K562 (cell line): Measurements from ENCODE around the gene CHAT. TPM values are rescaled to one million over a fixed set of nuclear protein-coding genes. Genes with fewer than 3 reads are reported as not detected.

Source experiments
- ATAC-seq: fragments of 200-7000 bp; cut with Tn5 transposase; 3 replicates; pipeline ENCODE4 v1.9.1; 2020; ENCODE audit warnings: moderate library complexity
- BruUV-seq: library from RNA; stranded (reverse); fragments of 400-500 nt; replicated peaks from 2 replicates; lab custom pipeline; 2021; lab: Mats Ljungman, UMichigan
- CTCF ChIA-PET: fragments of 300-600 bp; formaldehyde crosslinking; extraction: SDS; loops from one replicate; lab custom pipeline; 2021; ENCODE audit warnings: low intra/inter-chr PET ratio; lab: Yijun Ruan, JAX
- POLR2A ChIA-PET: fragments of 300-600, 350-650 bp; sonication (Branson Sonifier 250); formaldehyde crosslinking; extraction: SDS; loops from one replicate; lab custom pipeline; 2021; ENCODE audit warnings: antibody characterized with exemption, inconsistent platforms; lab: Yijun Ruan, JAX
- DNase-seq, 4 experiments: peaks; one replicate each; pipeline versions ENCODE4 v3.0.0 to v3.0.0-alpha.2; 2011 to 2018; ENCODE audit warnings: low spot score in 3 of 4, mixed read lengths in 3 of 4; ENCODE audit errors: extremely low read depth in 1 of 4
- FAIRE-seq: peaks from 2 replicates; lab custom pipeline; 2011; peaks lifted over from hg19 to GRCh38; lab: Jason Lieb, UNC
- H2AFZ ChIP-seq: 2 replicates; pipeline ENCODE4 v1.6.0; 2011; ENCODE audit warnings: low read depth, low read length, control low read depth, inconsistent platforms
- H3K27ac ChIP-seq: fragments of 200-600 bp; 3 replicates; pipeline ENCODE4 v1.8.0; 2011; ENCODE audit warnings: low read depth, mild to moderate bottlenecking, control low read depth, inconsistent platforms, low read length, moderate library complexity, mixed read lengths; ENCODE audit errors: extremely low read depth
- H3K27me3 ChIP-seq, 2 experiments: fragments of 300-600 bp in 1 of 2; 2 replicates in 1 of 2; 3 replicates in 1 of 2; pipeline versions ENCODE4 v1.6.0 to v1.8.0; 2011; ENCODE audit warnings: inconsistent platforms in 2 of 2, low read length in 2 of 2, mild to moderate bottlenecking in 1 of 2, mixed read lengths in 1 of 2, moderate library complexity in 1 of 2; ENCODE audit not compliant: control insufficient read depth in 2 of 2, insufficient read depth in 2 of 2
- H3K36me3 ChIP-seq: fragments of 300-600 bp; 3 replicates; pipeline ENCODE4 v1.8.0; 2011; ENCODE audit warnings: mild to moderate bottlenecking, low read length, inconsistent platforms; ENCODE audit not compliant: control insufficient read depth, insufficient read depth
- H3K4me1 ChIP-seq, 2 experiments: fragments of 200-600 bp in 1 of 2; replicated peaks in 1 of 2; 2 replicates in 1 of 2; 3 replicates in 1 of 2; pipeline versions ENCODE4 v1.5.1 to v1.8.0; 2011; ENCODE audit warnings: inconsistent platforms in 2 of 2, low read length in 2 of 2, mild to moderate bottlenecking in 1 of 2, mixed read lengths in 1 of 2, moderate library complexity in 1 of 2; ENCODE audit not compliant: control insufficient read depth in 2 of 2, insufficient read depth in 2 of 2
- H3K4me2 ChIP-seq: 2 replicates; pipeline ENCODE4 v1.6.1; 2011; ENCODE audit warnings: low read length, control low read depth, inconsistent platforms, mixed read lengths; ENCODE audit not compliant: insufficient read depth
- H3K4me3 ChIP-seq: fragments of 200-600 bp; sonication (generic), shearing (Covaris generic); 2 replicates; pipeline ENCODE4 v1.5.1; 2016; ENCODE audit warnings: control low read depth, inconsistent platforms
- H3K79me2 ChIP-seq: fragments of 200-600 bp; 3 replicates; pipeline ENCODE4 v1.8.0; 2011; ENCODE audit warnings: low read length, inconsistent platforms; ENCODE audit not compliant: control insufficient read depth, insufficient read depth
- H3K9ac ChIP-seq, 2 experiments: 2 replicates each; pipeline versions ENCODE4 v1.6.0 to v1.6.1; 2011; ENCODE audit warnings: low read depth in 2 of 2, low read length in 2 of 2, control low read depth in 1 of 2, inconsistent platforms in 1 of 2, mild to moderate bottlenecking in 1 of 2, mixed read lengths in 1 of 2; ENCODE audit not compliant: insufficient read depth in 1 of 2
- H3K9me1 ChIP-seq: one replicate; pipeline ENCODE4 v1.6.0; 2011; ENCODE audit warnings: inconsistent platforms, mild to moderate bottlenecking, low read length, moderate library complexity; ENCODE audit not compliant: control insufficient read depth, insufficient read depth
- H3K9me3 ChIP-seq: replicated peaks from 2 replicates; pipeline ENCODE4 v1.5.1; 2011; ENCODE audit warnings: low read depth, low read length, inconsistent platforms; ENCODE audit not compliant: control insufficient read depth, insufficient read depth
- H4K20me1 ChIP-seq: replicated peaks from 2 replicates; pipeline ENCODE4 v1.6.1; 2011; ENCODE audit warnings: low read length, inconsistent platforms, mixed read lengths; ENCODE audit not compliant: control insufficient read depth, insufficient read depth
- CBFA2T2 ChIP-seq: fragments of 450-650 bp; conservative IDR thresholded peaks from 2 replicates; pipeline ENCODE4 v1.6.1; 2017; ENCODE audit warnings: mild to moderate bottlenecking
- CBX3 ChIP-seq, 2 experiments: IDR thresholded peaks; 1 replicate in 1 of 2; 2 replicates in 1 of 2; pipeline ENCODE4 v1.6.1; 2012; ENCODE audit warnings: inconsistent platforms in 2 of 2, low read length in 2 of 2, borderline replicate concordance in 1 of 2, control low read depth in 1 of 2
- FOXA1 ChIP-seq: fragments of 450-650 bp; IDR thresholded peaks from 2 replicates; pipeline ENCODE4 v1.6.1; 2016; ENCODE audit warnings: mild to moderate bottlenecking, borderline replicate concordance
- MEF2D ChIP-seq: conservative IDR thresholded peaks from 2 replicates; pipeline ENCODE4 v1.6.1; 2016; ENCODE audit warnings: low read depth, missing genetic modification characterization, missing compliant biosample characterization
- MNT ChIP-seq, 2 experiments: fragments of 450-650 bp; conservative IDR thresholded peaks; 2 replicates each; pipeline ENCODE4 v1.6.1; 2017; ENCODE audit warnings: mild to moderate bottlenecking in 2 of 2, moderate library complexity in 2 of 2
- MXD1 ChIP-seq: fragments of 250-450 bp; sonication (Bioruptor Pico); IDR thresholded peaks from 2 replicates; pipeline ENCODE4 v1.8.0; 2021; ENCODE audit warnings: borderline replicate concordance, mild to moderate bottlenecking, moderate library complexity; ENCODE audit not compliant: poor library complexity, severe bottlenecking
- MXI1 ChIP-seq: IDR thresholded peaks from 2 replicates; pipeline ENCODE4 v1.6.1; 2011; ENCODE audit warnings: low read depth, mild to moderate bottlenecking, improper control_type of control experiment, low read length
- NCOA2 ChIP-seq, 2 experiments: fragments of 450-650 bp; IDR thresholded peaks; 2 replicates each; pipeline ENCODE4 v1.6.1; 2018; ENCODE audit warnings: mild to moderate bottlenecking in 2 of 2, moderate library complexity in 1 of 2; ENCODE audit not compliant: partially characterized antibody in 2 of 2
- RBBP5 ChIP-seq: fragments of 200-600 bp; sonication (generic); IDR thresholded peaks from 2 replicates; pipeline ENCODE4 v1.6.1; 2012; ENCODE audit warnings: borderline replicate concordance, mild to moderate bottlenecking, low read length, control low read depth, inconsistent platforms; ENCODE audit not compliant: insufficient read depth, poor library complexity, severe bottlenecking
- SMAD4 ChIP-seq: fragments of 250-450 bp; sonication (Bioruptor Pico); conservative IDR thresholded peaks from 2 replicates; pipeline ENCODE4 v1.8.0; 2021; ENCODE audit warnings: inconsistent platforms, mild to moderate bottlenecking, moderate library complexity
- SOX6 ChIP-seq: fragments of 450-650 bp; IDR thresholded peaks from 2 replicates; pipeline ENCODE4 v1.6.1; 2014; ENCODE audit warnings: mild to moderate bottlenecking
- TAF9B ChIP-seq: fragments of 450-650 bp; IDR thresholded peaks from 2 replicates; pipeline ENCODE4 v1.6.1; 2018; ENCODE audit warnings: mild to moderate bottlenecking; ENCODE audit not compliant: partially characterized antibody
- TFAP4 ChIP-seq: sonication (generic); formaldehyde crosslinking; IDR thresholded peaks from 2 replicates; pipeline ENCODE4 v1.8.0; 2022; ENCODE audit warnings: missing genetic modification reagents, mild to moderate bottlenecking, moderate library complexity, borderline replicate concordance
- XRCC4 ChIP-seq: IDR thresholded peaks from one replicate; pipeline ENCODE4 v1.6.1; 2011; ENCODE audit not compliant: insufficient read depth, insufficient read length; ENCODE audit errors: extremely low read depth
- ZNF146 ChIP-seq: IDR thresholded peaks from one replicate; pipeline ENCODE4 v1.6.1; 2018; ENCODE audit warnings: missing compliant biosample characterization; ENCODE audit not compliant: unreplicated experiment
- ZSCAN29 ChIP-seq: fragments of 450-650 bp; IDR thresholded peaks from 2 replicates; pipeline ENCODE4 v1.6.1; 2017
- WGBS: fragments of 100-300 bp; shearing (Covaris generic); methylation state at CpG from one replicate; pipeline ENCODE4 v1.1.6; 2016; ENCODE audit warnings: low coverage, mixed read lengths; ENCODE audit not compliant: insufficient coverage; ENCODE audit errors: missing lambda C conversion rate; 5-methylcytosine and 5-hydroxymethylcytosine counted together
- in situ Hi-C: fragments of 300-500 bp; cut with MboI; formaldehyde crosslinking; loops from 4 replicates; pipeline ENCODE4 v1.15.0; 2018; ENCODE audit warnings: inconsistent platforms, mixed read lengths
- intact Hi-C: fragments of 100-400 bp; cut with micrococcal nuclease; formaldehyde crosslinking; loops from 2 replicates; pipeline ENCODE4 v1.14.2; 2022
- polyA plus RNA-seq, 8 experiments: library from polyadenylated mRNA; depleted of rRNA in 4 of 8; stranded (reverse) in 5 of 8; unstranded in 3 of 8; fragments of >200 nt; fragmentation: Nextera tagmentation in 2 of 8; fragmentation: Illumina TruSeq in 1 of 8; extraction: Ambion mirVana in 2 of 8; extraction: Trizol in 1 of 8; gene quantifications; 2 replicates each; pipeline versions ENCODE4 v1.2.1 to v1.2.3, GENCODE V29; 2011 to 2014; ENCODE audit warnings: inconsistent platforms in 1 of 8, missing spikeins in 1 of 8
- total RNA-seq, 7 experiments: library from RNA; depleted of rRNA in 6 of 7; stranded (reverse); fragments of >200 nt in 6 of 7; fragmentation: Illumina TruSeq in 2 of 7; extraction: Trizol in 2 of 7; gene quantifications; 2 replicates each; pipeline versions ENCODE4 v1.2.1 to v1.2.3, GENCODE V29; 2011 to 2021; ENCODE audit warnings: low replicate concordance in 1 of 7

CHAT gene
- total and polyA plus RNA-seq, 9 of the 15 experiments (the other 6 are each of a cell fraction or from before 2014, with no cell fraction given) = not detected

- POLR2A ChIA-PET = no interaction called here
- BruUV-seq = no TSS peak
- H3K4me3 ChIP-seq = no peak overlapping the region
- no peak overlapping the region for H3K9ac ChIP-seq
- no peaks in the 10 kb centered on the region for H3K79me2 ChIP-seq
- FAIRE-seq (no peak), DNase-seq (no peak), ATAC-seq (no peak)
- H3K27ac ChIP-seq = no peak overlapping the region
- intact Hi-C loops = no loop called here
- no peak overlapping the region for H2AFZ ChIP-seq
- H3K27me3 ChIP-seq = peaks cover 9 to 53% of the 10 kb centered on the region in 2 experiments
- 0% methylated on average over 5 of the region's 5 CpGs for WGBS
- peaks cover 0 to 1% of the 10 kb centered on the region in 2 experiments; a peak in 1 of 5 replicates for H3K4me1 ChIP-seq
- no peak overlapping the region for H3K4me2 ChIP-seq
- CTCF ChIA-PET = no interaction called here
- H4K20me1 ChIP-seq = peaks cover 6% of the 10 kb centered on the region; the same call in 1 of the 2 replicates
- H3K36me3 ChIP-seq = no peaks in the 10 kb centered on the region
- no peaks in the 10 kb centered on the region for H3K9me1 ChIP-seq
- in situ Hi-C loops = no loop called here
- H3K9me3 ChIP-seq = no peaks in the 10 kb centered on the region
- TF ChIP-seq TAF9B = no peak
- no peak for TF ChIP-seq MXD1 (CRISPR knock-in tag)
- no peak for TF ChIP-seq CBX3 (IDR thresholded peaks at IDR 0.05; ENCODE audit: borderline replicate concordance in 1 of 2, low read length in 2 of 2)
- TF ChIP-seq MXI1 = no peak
- no peak for TF ChIP-seq NCOA2 (IDR thresholded peaks at IDR 0.05; ENCODE audit: partially characterized antibody in 2 of 2)
- TF ChIP-seq TFAP4 (CRISPR knock-in tag) = no peak
- TF ChIP-seq XRCC4 = no peak
- no peak for TF ChIP-seq FOXA1
- TF ChIP-seq ZSCAN29 = no peak
- TF ChIP-seq SOX6 = no peak
- TF ChIP-seq CBFA2T2 = no peak
- no peak for TF ChIP-seq SMAD4 (CRISPR knock-in tag)
- TF ChIP-seq MNT (conservative IDR thresholded peaks at IDR 0.05) = no peak
- no peak for TF ChIP-seq RBBP5
- no peak for TF ChIP-seq MEF2D
- TF ChIP-seq ZNF146 (CRISPR knock-in tag) = no peak
These were observed 10.8 kb downstream of the CHAT start for GRCh38 chr10:49624629-49625028.
